ENCODE measurements around the gene PPP2R5C.

PPP2R5C gene

GRCh38 chr14:101820283-101820798 lies 58.8 kb downstream of the PPP2R5C start:
- DNase-seq, result peak; percentile 40

- DNase-seq, result peak; percentile 55 to 70
These were observed 60.0 kb downstream of the PPP2R5C start for GRCh38 chr14:101821528-101821927.

- DNase-seq, result no peak
These were observed 61.6 kb downstream of the PPP2R5C start for GRCh38 chr14:101823066-101823465.

- DNase-seq, result peak; percentile 67
These were observed 62.1 kb downstream of the PPP2R5C start for GRCh38 chr14:101823511-101824120.

- DNase-seq, result no peak
These were observed 62.8 kb downstream of the PPP2R5C start for GRCh38 chr14:101824339-101824727.

- no peak for DNase-seq
These were observed 64.3 kb downstream of the PPP2R5C start for GRCh38 chr14:101825797-101826196.

GRCh38 chr14:101826351-101826750 lies 64.8 kb downstream of the PPP2R5C start:
- no peak for DNase-seq

GRCh38 chr14:101827286-101827685 lies 65.8 kb downstream of the PPP2R5C start:
- DNase-seq, result no peak

GRCh38 chr14:101828046-101828445 lies 66.5 kb downstream of the PPP2R5C start:
- no peak for DNase-seq

- DNase-seq, result no peak
These were observed 68.8 kb downstream of the PPP2R5C start for GRCh38 chr14:101830271-101830670.

- DNase-seq, result no peak
These were observed 71.5 kb downstream of the PPP2R5C start for GRCh38 chr14:101833045-101833444.

GRCh38 chr14:101834397-101834796 lies 72.9 kb downstream of the PPP2R5C start:
- DNase-seq, result no peak

- DNase-seq, result no peak
These were observed 73.5 kb downstream of the PPP2R5C start for GRCh38 chr14:101834800-101835547.

GRCh38 chr14:101835566-101835965 lies 74.1 kb downstream of the PPP2R5C start:
- no peak for DNase-seq

- no peak for DNase-seq
These were observed 74.6 kb downstream of the PPP2R5C start for GRCh38 chr14:101836135-101836534.

- no peak for DNase-seq
These were observed 77.0 kb downstream of the PPP2R5C start for GRCh38 chr14:101838476-101838875.

GRCh38 chr14:101839236-101839635 lies 77.7 kb downstream of the PPP2R5C start:
- no peak for DNase-seq

- no peak for DNase-seq
These were observed 78.2 kb downstream of the PPP2R5C start for GRCh38 chr14:101839661-101840060.

- DNase-seq, result no peak
These were observed 79.3 kb downstream of the PPP2R5C start for GRCh38 chr14:101840649-101841369.

GRCh38 chr14:101843038-101843437 lies 81.5 kb downstream of the PPP2R5C start:
- no peak for DNase-seq

GRCh38 chr14:101843665-101844064 lies 82.2 kb downstream of the PPP2R5C start:
- DNase-seq, result peak; percentile 46 to 57

GRCh38 chr14:101844219-101844618 lies 82.7 kb downstream of the PPP2R5C start:
- no peak for DNase-seq

GRCh38 chr14:101844751-101845150 lies 83.2 kb downstream of the PPP2R5C start:
- DNase-seq, result no peak

GRCh38 chr14:101845496-101845895 lies 84.0 kb downstream of the PPP2R5C start:
- DNase-seq, result no peak

Measured in activated CD4-positive, alpha-beta T cell treated with anti-CD3 and anti-CD28 coated beads for 4 hours (primary cell).